H1 (cell line): Measurements from ENCODE around the gene SMC3. TPM values are rescaled to one million over a fixed set of nuclear protein-coding genes. Genes with fewer than 3 reads are reported as not detected.

Source experiments
- CTCF ChIA-PET: fragments of 300-600 bp; sonication (Branson Sonifier 250); formaldehyde crosslinking; loops from one replicate; lab custom pipeline; 2021; ENCODE audit not compliant: partially characterized antibody; lab: Charles Lee
- POLR2A ChIA-PET: fragments of 300-600 bp; sonication (Branson Sonifier 250); formaldehyde crosslinking; loops from one replicate; lab custom pipeline; 2021; ENCODE audit warnings: inconsistent platforms; ENCODE audit not compliant: partially characterized antibody; lab: Charles Lee
- DNase-seq, 2 experiments: peaks; one replicate each; pipeline versions ENCODE4 v3.0.0 to v3.0.0-alpha.2; 2010 to 2022; ENCODE audit warnings: low spot score in 2 of 2, low read depth in 1 of 2, mixed read lengths in 1 of 2
- FAIRE-seq: peaks from 2 replicates; lab custom pipeline; 2011; peaks lifted over from hg19 to GRCh38; lab: Jason Lieb, UNC
- H2AFZ ChIP-seq: 2 replicates; pipeline ENCODE4 v1.8.1; 2012; ENCODE audit warnings: low read length, inconsistent platforms
- H2AK5ac ChIP-seq: 2 replicates; pipeline ENCODE4 v1.6.1; 2013; ENCODE audit warnings: low read depth, low read length
- H2BK120ac ChIP-seq: replicated peaks from 2 replicates; pipeline ENCODE3; 2013; ENCODE audit warnings: low read depth, low read length, inconsistent platforms
- H2BK12ac ChIP-seq: 2 replicates; pipeline ENCODE4 v1.6.1; 2013; ENCODE audit warnings: low read depth, low read length
- H2BK15ac ChIP-seq: 2 replicates; pipeline ENCODE4 v1.6.1; 2013; ENCODE audit warnings: low read length
- H2BK20ac ChIP-seq: 2 replicates; pipeline ENCODE4 v1.6.1; 2013; ENCODE audit warnings: low read length
- H2BK5ac ChIP-seq: 2 replicates; pipeline ENCODE4 v1.6.1; 2013; ENCODE audit warnings: low read depth, low read length
- H3K14ac ChIP-seq: 2 replicates; pipeline ENCODE4 v1.6.1; 2013; ENCODE audit warnings: inconsistent platforms; ENCODE audit not compliant: insufficient read length
- H3K18ac ChIP-seq: 2 replicates; pipeline ENCODE4 v1.6.1; 2013; ENCODE audit warnings: low read length; ENCODE audit errors: extremely low read depth
- H3K23ac ChIP-seq: 2 replicates; pipeline ENCODE4 v1.6.1; 2013; ENCODE audit warnings: inconsistent platforms; ENCODE audit not compliant: insufficient read length
- H3K23me2 ChIP-seq: 2 replicates; pipeline ENCODE4 v1.6.1; 2013; ENCODE audit warnings: low read depth, low read length
- H3K27ac ChIP-seq: 2 replicates; pipeline ENCODE4 v1.6.1; 2011; ENCODE audit warnings: low read depth, low read length, inconsistent platforms
- H3K27me3 ChIP-seq, 4 experiments: replicated peaks in 1 of 4; 1 replicate in 1 of 4; 2 replicates in 3 of 4; pipeline versions ENCODE4 v1.6.1 to v1.8.1; 2011 to 2013; ENCODE audit warnings: low read length in 3 of 4, mild to moderate bottlenecking in 3 of 4, inconsistent platforms in 2 of 4, mixed read lengths in 2 of 4, moderate library complexity in 1 of 4; ENCODE audit not compliant: control insufficient read depth in 3 of 4, insufficient read depth in 3 of 4; ENCODE audit errors: extremely low read depth in 1 of 4
- H3K36me3 ChIP-seq, 4 experiments: 2 replicates each; pipeline versions ENCODE4 v1.6.1 to v1.8.1; 2011 to 2013; ENCODE audit warnings: mild to moderate bottlenecking in 4 of 4, low read length in 3 of 4, moderate library complexity in 2 of 4, control low read depth in 1 of 4, inconsistent platforms in 1 of 4; ENCODE audit not compliant: insufficient read depth in 4 of 4, control insufficient read depth in 2 of 4
- H3K4ac ChIP-seq: replicated peaks from 2 replicates; pipeline ENCODE3; 2013; ENCODE audit warnings: low read length, low read depth, mixed read lengths, inconsistent platforms; ENCODE audit not compliant: insufficient read length
- H3K4me1 ChIP-seq, 4 experiments: replicated peaks in 1 of 4; 1 replicate in 1 of 4; 2 replicates in 3 of 4; pipeline versions ENCODE4 v1.6.1 to v1.8.1; 2011 to 2013; ENCODE audit warnings: low read length in 3 of 4, inconsistent platforms in 2 of 4, mixed read lengths in 1 of 4; ENCODE audit not compliant: insufficient read depth in 4 of 4, control insufficient read depth in 3 of 4
- H3K4me2 ChIP-seq, 2 experiments: 2 replicates each; pipeline versions ENCODE4 v1.6.1 to v1.8.1; 2011 to 2013; ENCODE audit warnings: low read depth in 2 of 2, low read length in 2 of 2, control low read depth in 1 of 2, inconsistent platforms in 1 of 2, mild to moderate bottlenecking in 1 of 2; ENCODE audit not compliant: insufficient read depth in 1 of 2
- H3K4me3 ChIP-seq, 4 experiments: fragments of 200-600, 300-600 bp in 1 of 4; sonication (generic), shearing (Covaris generic), sonication (Bioruptor Twin) in 1 of 4; 2 replicates each; pipeline versions ENCODE4 v1.5.1 to v1.8.1; 2011 to 2016; ENCODE audit warnings: low read length in 4 of 4, low read depth in 3 of 4, control low read depth in 2 of 4, inconsistent platforms in 2 of 4, mild to moderate bottlenecking in 2 of 4, mixed read lengths in 1 of 4, moderate library complexity in 1 of 4; ENCODE audit not compliant: insufficient read depth in 2 of 4; ENCODE audit errors: extremely low read depth in 1 of 4
- H3K56ac ChIP-seq: replicated peaks from 2 replicates; pipeline ENCODE3; 2013; ENCODE audit warnings: low read depth, mild to moderate bottlenecking, mixed read lengths, low read length, inconsistent platforms; ENCODE audit not compliant: insufficient read length
- H3K79me1 ChIP-seq: 2 replicates; pipeline ENCODE4 v1.6.1; 2013; ENCODE audit warnings: low read depth, low read length, control low read depth
- H3K79me2 ChIP-seq, 2 experiments: 2 replicates each; pipeline versions ENCODE4 v1.6.1 to v1.8.1; 2012 to 2013; ENCODE audit warnings: low read length in 2 of 2, mild to moderate bottlenecking in 2 of 2, inconsistent platforms in 1 of 2; ENCODE audit not compliant: insufficient read depth in 2 of 2, control insufficient read depth in 1 of 2
- H3K9ac ChIP-seq, 4 experiments: replicated peaks in 1 of 4; 1 replicate in 1 of 4; 2 replicates in 3 of 4; pipeline versions ENCODE4 v1.6.1 to v1.8.1; 2011 to 2013; ENCODE audit warnings: low read depth in 3 of 4, low read length in 3 of 4, control low read depth in 2 of 4, mild to moderate bottlenecking in 2 of 4, moderate library complexity in 2 of 4, inconsistent platforms in 1 of 4; ENCODE audit errors: extremely low read depth in 1 of 4
- H3K9me3 ChIP-seq, 2 experiments: 2 replicates each; pipeline versions ENCODE4 v1.6.1 to v1.8.1; 2012 to 2013; ENCODE audit warnings: mild to moderate bottlenecking in 2 of 2, moderate library complexity in 2 of 2, control low read depth in 1 of 2, inconsistent platforms in 1 of 2, low read depth in 1 of 2, low read length in 1 of 2, mixed read lengths in 1 of 2; ENCODE audit not compliant: insufficient read depth in 2 of 2
- H4K20me1 ChIP-seq, 2 experiments: replicated peaks in 1 of 2; 2 replicates each; pipeline versions ENCODE3 to v1.8.1; 2011 to 2013; ENCODE audit warnings: inconsistent platforms in 2 of 2, low read length in 2 of 2, mild to moderate bottlenecking in 1 of 2; ENCODE audit not compliant: insufficient read depth in 2 of 2, control insufficient read depth in 1 of 2
- H4K5ac ChIP-seq: 2 replicates; pipeline ENCODE4 v1.6.1; 2013; ENCODE audit warnings: low read length, low read depth, mixed read lengths, inconsistent platforms; ENCODE audit not compliant: insufficient read length
- H4K8ac ChIP-seq: 2 replicates; pipeline ENCODE4 v1.8.0; 2013; ENCODE audit warnings: mild to moderate bottlenecking, moderate library complexity, low read length, inconsistent platforms; ENCODE audit not compliant: insufficient read depth; ENCODE audit errors: extremely low read depth
- H4K91ac ChIP-seq: replicated peaks from 2 replicates; pipeline ENCODE3; 2013; ENCODE audit warnings: low read length, mixed read lengths, inconsistent platforms; ENCODE audit not compliant: insufficient read length
- ASH2L ChIP-seq: fragments of 200-600, 300-600 bp; sonication (generic); IDR thresholded peaks from one replicate; pipeline ENCODE4 v1.7.1; 2017; ENCODE audit warnings: low read length
- BACH1 ChIP-seq: IDR thresholded peaks from 2 replicates; pipeline ENCODE4 v1.6.1; 2012; ENCODE audit warnings: low read length, improper control_type of control experiment
- BCL11A ChIP-seq, 2 experiments: IDR thresholded peaks; one replicate each; pipeline ENCODE4 v1.6.1; 2011; ENCODE audit warnings: low read depth in 2 of 2, low read length in 2 of 2, mild to moderate bottlenecking in 2 of 2
- CHD1 ChIP-seq: IDR thresholded peaks from 2 replicates; pipeline ENCODE4 v1.6.1; 2012; ENCODE audit warnings: low read depth, low read length, improper control_type of control experiment
- JUN ChIP-seq: IDR thresholded peaks from 2 replicates; pipeline ENCODE4 v1.6.1; 2011; ENCODE audit warnings: low read depth, mild to moderate bottlenecking, improper control_type of control experiment, low read length
- NANOG ChIP-seq: IDR thresholded peaks from 2 replicates; pipeline ENCODE4 v1.6.1; 2011; ENCODE audit warnings: low read length, low read depth, mild to moderate bottlenecking, inconsistent platforms; ENCODE audit not compliant: insufficient read depth, poor library complexity, severe bottlenecking
- RNF2 ChIP-seq: fragments of 200-900, 300-1000 bp; sonication (generic); IDR thresholded peaks from 2 replicates; pipeline ENCODE4 v1.7.1; 2016; ENCODE audit warnings: borderline replicate concordance, low read depth, mild to moderate bottlenecking, antibody characterized with exemption, low read length; ENCODE audit not compliant: poor library complexity, severe bottlenecking; ENCODE audit errors: missing control alignments
- SUZ12 ChIP-seq: fragments of 200-600 bp; sonication (generic); IDR thresholded peaks from 2 replicates; pipeline ENCODE4 v1.6.1; 2012; ENCODE audit warnings: mild to moderate bottlenecking, inconsistent platforms, low read length, moderate library complexity, mixed read lengths
- YY1 ChIP-seq: IDR thresholded peaks from 2 replicates; pipeline ENCODE4 v1.6.1; 2011; ENCODE audit warnings: low read depth, mild to moderate bottlenecking, low read length
- WGBS, 2 experiments: shearing (Covaris generic) in 1 of 2; methylation state at CpG; one replicate each; pipeline versions ENCODE4 v1.1.6 to v1.1.7; 2013 to 2015; ENCODE audit warnings: low lambda C conversion rate in 2 of 2, mixed read lengths in 2 of 2, inconsistent platforms in 1 of 2, low coverage in 1 of 2, missing lambda C conversion rate in 1 of 2; ENCODE audit not compliant: insufficient replicate concordance in 2 of 2, insufficient coverage in 1 of 2, insufficient read length in 1 of 2; ENCODE audit errors: extremely low coverage in 1 of 2, missing lambda C conversion rate in 1 of 2; 5-methylcytosine and 5-hydroxymethylcytosine counted together
- polyA plus RNA-seq, 7 experiments: library from polyadenylated mRNA; depleted of rRNA in 3 of 7; stranded (reverse) in 5 of 7; unstranded in 2 of 7; fragments of >200 nt in 5 of 7; fragments of 200-250 nt in 2 of 7; gene quantifications; 1 replicate in 5 of 7; 2 replicates in 1 of 7; 4 replicates in 1 of 7; pipeline versions ENCODE4 v1.2.1 to v1.2.3, GENCODE V29; 2011 to 2013; ENCODE audit warnings: missing spikeins in 2 of 7, mixed read lengths in 2 of 7
- total RNA-seq: library from RNA; stranded (reverse); fragmentation: NEBNext Ultra II Directional; extraction: Animal tissue kit (Norgen Biotek cat#: 25700); gene quantifications from 2 replicates; pipeline ENCODE4 v1.2.1, GENCODE V29; 2021
- TF ChIP-seq, protein P1 (sequence below): IDR thresholded peaks from 2 replicates; pipeline ENCODE4 v1.6.1; 2012; ENCODE audit warnings: low read length, inconsistent platforms

The SMC3 gene
- total and polyA plus RNA-seq, 2 of the 8 experiments (the other 6 are each of a cell fraction or from before 2014, with no cell fraction given): 12.7 to 93.4 TPM

DNA sequence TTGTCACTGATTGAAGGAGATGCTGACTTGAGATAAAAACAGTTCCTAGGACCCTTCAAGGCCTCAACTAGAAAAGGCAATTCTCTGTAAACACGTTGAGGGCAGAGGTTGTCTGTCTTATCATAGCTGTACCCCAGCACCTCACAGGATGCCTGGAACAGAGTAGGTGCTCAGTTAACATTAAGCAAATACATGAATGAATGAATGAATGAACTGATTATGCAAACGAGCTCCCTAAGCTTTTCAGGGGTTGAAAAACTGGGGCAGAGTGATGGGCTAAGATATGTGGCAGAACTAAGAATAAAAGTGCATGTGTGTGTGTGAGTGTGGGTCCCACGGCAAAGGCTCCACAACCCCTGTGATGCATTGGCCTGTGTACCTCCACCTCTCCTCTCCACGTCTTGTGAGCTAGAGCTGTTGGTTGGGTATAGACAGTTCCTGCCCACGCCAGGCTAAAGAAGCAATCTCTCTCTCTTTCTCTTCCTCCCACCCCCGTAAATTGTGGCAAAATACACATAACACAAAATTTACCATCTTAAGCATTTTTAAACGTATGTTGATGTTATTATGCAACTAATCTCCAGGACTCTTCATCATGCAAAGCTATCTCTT lies 20.9 kb upstream of the SMC3 start:
- Histone ChIP-seq H3K4ac (no peak overlapping the region), H2AK5ac (no peak overlapping the region), H3K79me2 (no peaks in the 10 kb centered on the region), H3K9ac (no peak overlapping the region), H3K23ac (no peak overlapping the region), H3K27me3 (no peaks in the 10 kb centered on the region), H3K56ac (no peak overlapping the region), H4K8ac (no peak overlapping the region), H2AFZ (no peak overlapping the region; the same call in 1 of the 2 replicates), H3K79me1 (no peaks in the 10 kb centered on the region), H3K9me3 (no peaks in the 10 kb centered on the region), H3K4me2 (no peak overlapping the region), H4K20me1 (no peaks in the 10 kb centered on the region), H4K5ac (no peak overlapping the region), H2BK15ac (no peak overlapping the region), H3K14ac (no peak overlapping the region), H2BK20ac (no peak overlapping the region), H2BK5ac (peak overlapping the region; percentile 22; the same call in 1 of the 2 replicates), H3K27ac (no peak overlapping the region), H2BK120ac (no peak overlapping the region), H3K4me1 (no peaks in the 10 kb centered on the region), H4K91ac (no peak overlapping the region), H3K23me2 (no peaks in the 10 kb centered on the region; the same call in 1 of the 2 replicates), H3K4me3 (no peak overlapping the region), H3K36me3 (no peaks in the 10 kb centered on the region), H2BK12ac (no peak overlapping the region), H3K18ac (no peak overlapping the region)
- FAIRE-seq (no peak), DNase-seq (peak in 1 of 2 experiments; percentile 34)
- WGBS, 2 experiments: 75% methylated on average over 7 of the region's 7 CpGs; no CpG with 5 or more reads in 1 of the 2 experiments
- ChIA-PET CTCF (interaction anchor here (0.6 to 4.8 kb wide), 63 partner anchors 11 to 251 kb away, joined by 3 to 49 read pairs (median 4); partner anchors contain the start of gene SMNDC1), POLR2A (interaction anchor here (0.7 to 1.2 kb wide), 4 partner anchors 17 to 48 kb away, joined by 4 to 7 read pairs (median 5); partner anchors contain the start of genes DUSP5 and SMC3)
- TF ChIP-seq, protein P1, sequence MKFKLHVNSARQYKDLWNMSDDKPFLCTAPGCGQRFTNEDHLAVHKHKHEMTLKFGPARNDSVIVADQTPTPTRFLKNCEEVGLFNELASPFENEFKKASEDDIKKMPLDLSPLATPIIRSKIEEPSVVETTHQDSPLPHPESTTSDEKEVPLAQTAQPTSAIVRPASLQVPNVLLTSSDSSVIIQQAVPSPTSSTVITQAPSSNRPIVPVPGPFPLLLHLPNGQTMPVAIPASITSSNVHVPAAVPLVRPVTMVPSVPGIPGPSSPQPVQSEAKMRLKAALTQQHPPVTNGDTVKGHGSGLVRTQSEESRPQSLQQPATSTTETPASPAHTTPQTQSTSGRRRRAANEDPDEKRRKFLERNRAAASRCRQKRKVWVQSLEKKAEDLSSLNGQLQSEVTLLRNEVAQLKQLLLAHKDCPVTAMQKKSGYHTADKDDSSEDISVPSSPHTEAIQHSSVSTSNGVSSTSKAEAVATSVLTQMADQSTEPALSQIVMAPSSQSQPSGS: no peak
- TF ChIP-seq BACH1 (no peak), CHD1 (no peak), JUN (no peak), BCL11A (IDR thresholded peaks at IDR 0.05; ENCODE audit: low read depth in 2 of 2, low read length in 2 of 2) (no peak), SUZ12 (no peak), ASH2L (no peak), RNF2 (no peak), YY1 (no peak), NANOG (no peak)
